OCI-LY7 (cell line): ENCODE measurements around the gene NRIP1.

Source experiments
- EZH2phosphoT487 ChIP-seq: fragments of 200-600 bp; sonication (generic); IDR thresholded peaks from 2 replicates; pipeline ENCODE4 v1.6.1; 2018; ENCODE audit warnings: low read depth, borderline replicate concordance, mild to moderate bottlenecking, mixed run types, antibody characterized with exemption, low read length, moderate library complexity, mixed read lengths
- TF ChIP-seq, protein P1 (sequence below): fragments of 200-600 bp; sonication (generic); conservative IDR thresholded peaks from 2 replicates; pipeline ENCODE4 v1.5.1; 2014; ENCODE audit warnings: mild to moderate bottlenecking, antibody characterized with exemption, low read length, moderate library complexity, mixed read lengths

DNA sequence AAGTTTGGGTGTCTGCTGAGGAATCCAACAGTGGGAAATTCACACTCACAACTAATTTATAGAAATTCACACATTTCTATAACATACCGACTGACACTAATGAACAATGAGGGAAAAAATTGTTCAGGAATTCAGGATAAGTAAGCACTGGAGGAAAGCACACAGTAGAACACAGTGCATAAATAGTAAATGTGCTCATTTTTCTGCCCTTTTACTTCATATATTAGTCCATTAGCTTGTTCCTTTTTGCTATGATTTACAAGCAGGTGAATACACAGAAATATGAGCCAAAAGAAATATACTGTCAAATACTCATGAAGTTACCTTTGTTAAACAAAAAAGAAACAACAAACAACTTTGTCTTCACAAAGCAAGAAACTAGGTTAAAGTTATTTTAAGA lies 11.3 kb downstream of the NRIP1 start:
- TF ChIP-seq, protein P1, sequence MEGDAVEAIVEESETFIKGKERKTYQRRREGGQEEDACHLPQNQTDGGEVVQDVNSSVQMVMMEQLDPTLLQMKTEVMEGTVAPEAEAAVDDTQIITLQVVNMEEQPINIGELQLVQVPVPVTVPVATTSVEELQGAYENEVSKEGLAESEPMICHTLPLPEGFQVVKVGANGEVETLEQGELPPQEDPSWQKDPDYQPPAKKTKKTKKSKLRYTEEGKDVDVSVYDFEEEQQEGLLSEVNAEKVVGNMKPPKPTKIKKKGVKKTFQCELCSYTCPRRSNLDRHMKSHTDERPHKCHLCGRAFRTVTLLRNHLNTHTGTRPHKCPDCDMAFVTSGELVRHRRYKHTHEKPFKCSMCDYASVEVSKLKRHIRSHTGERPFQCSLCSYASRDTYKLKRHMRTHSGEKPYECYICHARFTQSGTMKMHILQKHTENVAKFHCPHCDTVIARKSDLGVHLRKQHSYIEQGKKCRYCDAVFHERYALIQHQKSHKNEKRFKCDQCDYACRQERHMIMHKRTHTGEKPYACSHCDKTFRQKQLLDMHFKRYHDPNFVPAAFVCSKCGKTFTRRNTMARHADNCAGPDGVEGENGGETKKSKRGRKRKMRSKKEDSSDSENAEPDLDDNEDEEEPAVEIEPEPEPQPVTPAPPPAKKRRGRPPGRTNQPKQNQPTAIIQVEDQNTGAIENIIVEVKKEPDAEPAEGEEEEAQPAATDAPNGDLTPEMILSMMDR, result no peak
- TF ChIP-seq EZH2phosphoT487, result no peak
